ENCODE data around the gene LRRFIP2. TPM values are rescaled to one million over a fixed set of nuclear protein-coding genes. Genes with fewer than 3 reads are reported as not detected.

The LRRFIP2 gene
- total and polyA plus RNA-seq, 2 of the 8 experiments (the other 6 are each of a cell fraction or from before 2014, with no cell fraction given) = 8.8 to 25.6 TPM

DNA sequence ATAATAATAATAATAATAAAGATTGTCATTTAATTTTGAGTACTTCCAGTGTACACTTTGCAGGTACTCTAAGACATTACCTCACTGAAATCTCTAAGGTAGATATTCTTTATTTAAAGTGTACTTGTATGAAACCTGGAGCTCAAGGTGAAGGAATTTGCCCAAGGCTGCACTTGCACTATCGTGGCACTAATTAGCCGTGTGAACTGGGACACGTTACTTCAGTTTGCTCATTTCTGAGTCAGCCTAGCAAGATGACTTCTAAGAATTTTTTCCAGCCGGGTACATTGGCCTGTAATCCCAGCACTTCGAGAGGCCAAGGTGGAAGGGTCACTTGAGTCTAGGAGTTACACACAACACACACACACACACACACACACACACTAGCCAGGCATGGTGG is 147.5 kb downstream of the LRRFIP2 start:
- Histone ChIP-seq H2AFZ (ENCODE audit: low read length) (no peak overlapping the region), H3K4ac (replicated peaks; ENCODE audit: insufficient read length, low read depth, low read length) (no peak overlapping the region), H3K9ac (replicated peaks in 1 of 4; ENCODE audit: extremely low read depth in 1 of 4, low read depth in 3 of 4, low read length in 3 of 4) (no peak overlapping the region), H3K56ac (replicated peaks; ENCODE audit: insufficient read length, low read depth, low read length) (no peak overlapping the region), H3K14ac (ENCODE audit: insufficient read length) (no peak overlapping the region), H4K91ac (replicated peaks; ENCODE audit: insufficient read length, low read length) (no peak overlapping the region), H2BK5ac (ENCODE audit: low read depth, low read length) (no peak overlapping the region), H2BK12ac (ENCODE audit: low read depth, low read length) (no peak overlapping the region), H3K27ac (ENCODE audit: low read depth, low read length) (no peak overlapping the region), H3K36me3 (ENCODE audit: control insufficient read depth in 2 of 4, insufficient read depth in 4 of 4, low read length in 3 of 4) (peaks cover 22 to 83% (median 50%) of the 10 kb centered on the region in 4 experiments; a peak in 7 of 8 replicates), H3K18ac (ENCODE audit: extremely low read depth, low read length) (no peak overlapping the region), H4K8ac (ENCODE audit: extremely low read depth, insufficient read depth, low read length) (no peak overlapping the region), H3K23ac (ENCODE audit: insufficient read length) (no peak overlapping the region), H3K9me3 (ENCODE audit: insufficient read depth in 2 of 2, low read depth in 1 of 2, low read length in 1 of 2) (no peaks in the 10 kb centered on the region), H2BK120ac (replicated peaks; ENCODE audit: low read depth, low read length) (no peak overlapping the region), H2AK5ac (ENCODE audit: low read depth, low read length) (no peak overlapping the region), H4K5ac (ENCODE audit: insufficient read length, low read depth, low read length) (no peak overlapping the region), H3K4me1 (replicated peaks in 1 of 4; ENCODE audit: control insufficient read depth in 3 of 4, insufficient read depth in 4 of 4, low read length in 3 of 4) (no peaks in the 10 kb centered on the region), H3K79me2 (ENCODE audit: control insufficient read depth in 1 of 2, insufficient read depth in 2 of 2, low read length in 2 of 2) (no peaks in the 10 kb centered on the region), H3K4me2 (ENCODE audit: insufficient read depth in 1 of 2, low read depth in 2 of 2, low read length in 2 of 2) (no peak overlapping the region), H3K79me1 (ENCODE audit: low read depth, low read length) (0 out of 2 replicates have a peak, but pooled peaks cover 2% of the 10 kb centered on the region), H4K20me1 (replicated peaks in 1 of 2; ENCODE audit: control insufficient read depth in 1 of 2, insufficient read depth in 2 of 2, low read length in 2 of 2) (no peaks in the 10 kb centered on the region), H3K4me3 (ENCODE audit: extremely low read depth in 1 of 4, insufficient read depth in 2 of 4, low read depth in 3 of 4, low read length in 4 of 4) (no peak overlapping the region), H2BK20ac (ENCODE audit: low read length) (no peak overlapping the region), H3K23me2 (ENCODE audit: low read depth, low read length) (no peaks in the 10 kb centered on the region), H3K27me3 (replicated peaks in 1 of 4; ENCODE audit: control insufficient read depth in 3 of 4, extremely low read depth in 1 of 4, insufficient read depth in 3 of 4, low read length in 3 of 4) (no peaks in the 10 kb centered on the region), H2BK15ac (ENCODE audit: low read length) (no peak overlapping the region)
- WGBS, 2 experiments (ENCODE audit: extremely low coverage in 1 of 2, insufficient coverage in 1 of 2, insufficient read length in 1 of 2, insufficient replicate concordance in 2 of 2, low coverage in 1 of 2, low lambda C conversion rate in 2 of 2, missing lambda C conversion rate in 1 of 2) = 93% methylated on average over 5 of the region's 5 CpGs; no CpG with 5 or more reads in 1 of the 2 experiments
- DNase-seq (ENCODE audit: low read depth in 1 of 2, low spot score in 2 of 2) (no peak), FAIRE-seq (no peak)
- ChIA-PET CTCF (ENCODE audit: partially characterized antibody) (interaction anchor here (0.6 to 1.5 kb wide), 2 partner anchors 8 to 314 kb away, joined by 4 to 5 read pairs; no protein-coding TSS in a partner anchor), POLR2A (ENCODE audit: partially characterized antibody) (no interaction called here)
- no peak for TF ChIP-seq BCL11A (IDR thresholded peaks at IDR 0.05; ENCODE audit: low read depth in 2 of 2, low read length in 2 of 2)
- no peak for TF ChIP-seq KDM5A (IDR thresholded peaks at IDR 0.05; ENCODE audit: low read length)
- TF ChIP-seq MAFK (IDR thresholded peaks at IDR 0.05; ENCODE audit: low read depth, low read length) = no peak
- no peak for TF ChIP-seq RFX5 (IDR thresholded peaks at IDR 0.05; ENCODE audit: borderline replicate concordance, low read depth, low read length)
- no peak for TF ChIP-seq BRCA1 (IDR thresholded peaks at IDR 0.05; ENCODE audit: low read depth, low read length)
- TF ChIP-seq TAF1 (IDR thresholded peaks at IDR 0.05; ENCODE audit: low read depth, low read length) = no peak
- no peak for TF ChIP-seq TEAD4 (IDR thresholded peaks at IDR 0.05; ENCODE audit: low read depth, low read length)
- TF ChIP-seq, protein P1, sequence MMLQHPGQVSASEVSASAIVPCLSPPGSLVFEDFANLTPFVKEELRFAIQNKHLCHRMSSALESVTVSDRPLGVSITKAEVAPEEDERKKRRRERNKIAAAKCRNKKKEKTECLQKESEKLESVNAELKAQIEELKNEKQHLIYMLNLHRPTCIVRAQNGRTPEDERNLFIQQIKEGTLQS (IDR thresholded peaks at IDR 0.05; ENCODE audit: insufficient read depth, low read depth, low read length) = no peak
- no peak for TF ChIP-seq RBBP5 (IDR thresholded peaks at IDR 0.05; ENCODE audit: borderline replicate concordance, low read depth, low read length)
- TF ChIP-seq SIRT6 (IDR thresholded peaks at IDR 0.05; ENCODE audit: low read length) = no peak
- no peak for TF ChIP-seq CEBPB (IDR thresholded peaks at IDR 0.05; ENCODE audit: low read depth, low read length)
